ENCODE data around the gene KAT8.
A peak's percentile ranks its signal among the peaks of the same experiment; 100 is the strongest.
"Not testable (repeated sequence)": the region's sequence is repeated elsewhere in the genome, so short reads cannot be mapped to it uniquely, and the experiment has no call there.

Gene KAT8

DNA sequence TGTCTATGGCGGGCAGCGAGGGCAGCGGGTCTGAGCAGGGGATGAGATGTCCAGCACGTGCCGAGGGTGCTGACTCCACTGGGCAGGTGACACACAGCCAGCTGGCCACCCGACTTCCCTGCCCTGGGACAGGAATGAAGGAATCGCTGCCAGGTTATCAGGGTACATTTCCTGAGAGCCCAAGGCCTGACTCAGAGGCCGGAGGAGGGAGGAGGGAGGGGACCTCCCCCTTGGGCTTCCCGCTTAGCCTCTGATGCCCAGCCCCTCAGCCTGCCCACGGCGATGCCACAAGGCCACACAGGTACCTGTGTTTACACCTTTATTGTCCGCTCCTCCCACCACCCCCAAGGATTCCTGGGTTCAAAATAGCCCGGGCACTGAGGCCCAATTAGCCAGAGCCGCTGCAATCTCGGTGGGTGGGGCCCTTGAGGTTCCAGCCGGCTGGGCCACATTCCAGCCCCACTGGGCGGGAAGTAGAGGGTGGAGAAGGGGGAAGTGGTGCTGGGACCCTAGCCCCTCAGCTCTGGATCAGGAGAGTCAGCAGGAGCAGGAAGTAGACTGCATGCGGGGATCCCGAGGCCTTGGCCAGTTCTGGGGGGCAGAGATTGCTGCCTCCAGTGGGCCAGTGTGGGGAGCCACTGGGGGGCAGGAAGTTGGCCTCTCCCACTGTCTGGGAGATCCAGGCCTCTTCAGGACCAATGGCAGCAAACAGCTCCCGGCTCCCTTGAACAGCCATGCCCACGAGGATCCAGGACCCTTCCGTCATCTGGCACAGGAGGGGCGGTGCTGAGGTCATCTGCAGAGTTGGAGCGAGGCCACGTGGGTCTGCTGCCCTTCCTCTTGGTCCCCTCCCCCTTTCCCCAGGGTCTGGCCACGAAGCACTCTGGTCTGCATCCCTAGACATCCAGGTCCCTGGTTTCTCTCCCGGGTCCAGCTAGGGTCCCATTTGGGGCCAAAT lies 21.4 kb downstream of the KAT8 start:
- no peak overlapping the region for H3K4me3 ChIP-seq (ENCODE audit: low read depth, low read length)
- no peak for DNase-seq (ENCODE audit: low read depth)
- no peak for TF ChIP-seq CTCF (IDR thresholded peaks at IDR 0.05; ENCODE audit: low read depth, low read length, missing control alignments)

- not testable (repeated sequence) for DNase-seq (ENCODE audit: low read depth); H3K4me3 ChIP-seq (ENCODE audit: low read depth, low read length)
These were observed 23.6 kb downstream of the KAT8 start for GRCh38 chr16:31141071-31141469.

DNA sequence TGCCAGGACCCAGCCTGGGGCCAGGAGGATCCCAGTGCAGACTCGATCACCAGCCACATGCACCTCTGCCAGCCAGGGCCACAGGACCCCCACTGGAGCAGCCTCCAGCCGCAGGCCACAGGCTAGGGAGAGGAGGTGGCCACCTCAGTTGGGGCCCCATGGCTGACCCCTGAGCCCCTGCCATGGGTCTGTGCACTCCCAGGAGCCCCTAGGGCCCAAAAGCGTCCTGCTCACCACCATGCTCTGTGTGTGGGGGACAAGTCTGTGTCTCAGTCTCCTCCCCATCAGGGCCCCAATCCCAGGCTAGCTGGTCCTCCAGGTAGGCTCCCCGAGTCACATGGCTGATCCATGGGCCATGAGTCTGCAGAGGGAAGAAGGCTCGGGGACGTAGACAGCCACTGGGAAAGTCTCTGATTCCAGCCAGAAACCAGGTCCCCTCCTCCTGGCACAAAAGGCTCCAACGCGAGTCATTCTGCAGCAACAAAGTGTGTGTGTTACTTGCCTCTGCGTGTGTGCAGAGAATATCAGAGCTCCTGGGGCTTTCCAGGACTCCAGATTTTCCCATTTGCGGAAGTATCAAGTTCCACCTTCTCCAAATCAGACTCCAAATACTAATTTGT lies 24.1 kb downstream of the KAT8 start:
- TF ChIP-seq CTCF (IDR thresholded peaks at IDR 0.05; ENCODE audit: low read depth, low read length, missing control alignments): no peak
- H3K4me3 ChIP-seq (ENCODE audit: low read depth, low read length): peak overlapping the region; percentile 0; the same call in 1 of the 2 replicates
- no peak for DNase-seq (ENCODE audit: low read depth)

GRCh38 chr16:31142109-31143010 lies 24.9 kb downstream of the KAT8 start:
- DNase-seq (ENCODE audit: low read depth): peak; percentile 92
- H3K4me3 ChIP-seq (ENCODE audit: low read depth, low read length): peak overlapping the region; percentile 42
- TF ChIP-seq CTCF (IDR thresholded peaks at IDR 0.05; ENCODE audit: low read depth, low read length, missing control alignments): peak; percentile 89

DNA sequence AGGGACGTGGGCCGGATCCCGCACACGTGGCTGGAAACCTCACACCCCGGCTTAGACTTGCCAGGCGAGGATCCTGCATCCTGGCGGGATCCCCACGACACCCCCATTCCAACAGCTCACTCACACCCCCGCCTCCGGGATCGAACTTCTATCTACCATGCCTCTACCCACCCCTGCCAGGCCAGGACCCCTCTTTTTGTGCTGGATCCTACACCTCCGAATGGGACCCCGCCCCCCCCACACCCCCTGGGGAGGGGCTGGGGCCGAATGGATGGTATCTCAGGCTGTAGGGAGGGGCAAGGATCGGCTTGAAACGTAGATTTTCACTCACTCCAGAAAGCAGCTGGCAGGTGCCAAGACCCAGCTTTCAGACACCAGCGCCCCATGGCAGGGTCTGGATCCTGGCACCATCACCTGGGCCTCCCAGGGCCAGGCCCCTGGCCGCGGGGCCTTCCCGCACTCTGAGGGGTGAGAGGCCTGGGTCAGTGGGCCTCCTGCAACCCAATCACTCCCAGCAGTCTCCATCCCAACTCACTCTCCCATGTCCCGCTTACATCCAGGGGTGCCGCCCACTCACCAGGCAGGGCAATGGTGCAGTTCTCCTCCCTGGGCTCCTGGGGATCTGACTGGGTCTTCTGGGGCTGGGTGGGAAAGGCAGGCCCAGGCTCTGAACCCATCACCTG lies 25.7 kb downstream of the KAT8 start:
- no peak for DNase-seq (ENCODE audit: low read depth)
- no peak for TF ChIP-seq CTCF (IDR thresholded peaks at IDR 0.05; ENCODE audit: low read depth, low read length, missing control alignments)
- H3K4me3 ChIP-seq (ENCODE audit: low read depth, low read length): no peak overlapping the region; the same call in 1 of the 2 replicates

- TF ChIP-seq CTCF (IDR thresholded peaks at IDR 0.05; ENCODE audit: low read depth, low read length, missing control alignments): peak; percentile 17
- no peak for DNase-seq (ENCODE audit: low read depth)
- no peak overlapping the region for H3K4me3 ChIP-seq (ENCODE audit: low read depth, low read length)
These were observed 26.3 kb downstream of the KAT8 start for GRCh38 chr16:31143694-31144148.

- DNase-seq (ENCODE audit: low read depth); H3K4me3 ChIP-seq (ENCODE audit: low read depth, low read length): not testable (repeated sequence)
These were observed 27.0 kb downstream of the KAT8 start for GRCh38 chr16:31144418-31144817.

Data from GM12864 (cell line).